HG03139 (cell line): ENCODE results near the gene NOL3.
A peak's percentile ranks its signal among the peaks of the same experiment; 100 is the strongest.

Experiments used
- ATAC-seq: cut with Tn5 transposase; IDR thresholded peaks from one replicate; pipeline ENCODE4 v1.9.1; 2021; ENCODE audit not compliant: unreplicated experiment

NOL3 gene

DNA sequence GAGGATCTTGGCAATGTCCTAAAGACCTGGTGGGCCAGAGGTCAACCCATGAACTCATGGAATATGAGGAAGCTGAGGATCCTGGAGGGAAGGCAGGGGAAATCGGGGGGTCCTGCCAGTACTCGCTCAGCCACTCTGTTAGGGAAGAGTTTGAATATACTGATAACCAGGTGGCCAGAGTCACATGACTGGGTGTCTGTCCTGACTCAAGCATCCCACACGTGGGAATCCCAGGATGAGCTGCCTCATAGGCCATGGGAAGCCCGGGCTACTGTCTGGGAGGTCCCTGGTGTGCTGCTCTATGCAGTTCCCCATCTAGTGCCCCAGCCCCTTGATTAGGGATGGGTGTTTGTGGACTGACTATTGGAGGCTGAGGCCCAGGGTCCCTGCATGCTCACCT is 18.0 kb downstream of the NOL3 start:
- no peak for ATAC-seq

DNA sequence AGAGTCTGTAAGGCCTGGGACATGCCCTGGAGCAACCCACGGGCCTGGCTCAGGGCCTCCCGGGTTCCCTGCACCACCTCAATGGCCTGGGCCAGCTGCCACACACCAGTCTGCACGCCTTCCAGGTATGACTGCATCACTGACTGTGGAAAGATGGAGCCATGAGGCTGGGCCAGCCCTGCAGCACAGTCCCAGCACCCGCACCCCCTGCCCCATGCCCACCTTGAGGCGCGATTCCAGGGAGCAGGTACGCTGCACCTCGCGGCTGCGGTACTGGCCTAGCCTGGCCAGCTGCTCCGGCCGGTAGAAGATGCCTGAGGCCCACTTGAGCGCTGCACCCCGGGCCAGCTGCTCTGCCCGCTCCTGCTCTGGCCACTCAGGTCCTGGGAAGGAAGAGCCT is 18.5 kb downstream of the NOL3 start:
- no peak for ATAC-seq

DNA sequence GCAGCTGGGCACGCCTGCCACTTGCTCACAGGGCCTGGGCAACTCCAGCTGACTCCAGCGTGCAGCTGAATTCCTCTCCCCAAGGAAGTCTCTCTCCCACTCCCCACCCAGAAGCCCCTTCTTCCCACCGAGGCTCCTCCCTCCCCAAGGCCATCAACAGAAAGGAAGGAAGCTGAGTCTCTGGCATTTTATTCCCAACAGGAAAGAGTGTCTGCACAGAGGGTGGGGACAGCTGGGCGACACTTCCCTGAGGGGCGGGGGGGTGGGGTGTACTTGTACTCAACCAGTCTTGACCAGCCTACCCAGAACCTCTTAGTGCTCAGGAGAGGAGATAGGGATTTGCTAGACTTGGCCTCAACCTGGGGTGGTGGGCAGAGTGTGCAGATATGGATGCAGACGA is 19.7 kb downstream of the NOL3 start, which contains the start of gene EXOC3L1:
Gene EXOC3L1, minus strand, starts transcription at position 96 of the 400 bp plus-strand sequence. CDS start 460 bp downstream, outside the sequence.
- ATAC-seq, result no peak

DNA sequence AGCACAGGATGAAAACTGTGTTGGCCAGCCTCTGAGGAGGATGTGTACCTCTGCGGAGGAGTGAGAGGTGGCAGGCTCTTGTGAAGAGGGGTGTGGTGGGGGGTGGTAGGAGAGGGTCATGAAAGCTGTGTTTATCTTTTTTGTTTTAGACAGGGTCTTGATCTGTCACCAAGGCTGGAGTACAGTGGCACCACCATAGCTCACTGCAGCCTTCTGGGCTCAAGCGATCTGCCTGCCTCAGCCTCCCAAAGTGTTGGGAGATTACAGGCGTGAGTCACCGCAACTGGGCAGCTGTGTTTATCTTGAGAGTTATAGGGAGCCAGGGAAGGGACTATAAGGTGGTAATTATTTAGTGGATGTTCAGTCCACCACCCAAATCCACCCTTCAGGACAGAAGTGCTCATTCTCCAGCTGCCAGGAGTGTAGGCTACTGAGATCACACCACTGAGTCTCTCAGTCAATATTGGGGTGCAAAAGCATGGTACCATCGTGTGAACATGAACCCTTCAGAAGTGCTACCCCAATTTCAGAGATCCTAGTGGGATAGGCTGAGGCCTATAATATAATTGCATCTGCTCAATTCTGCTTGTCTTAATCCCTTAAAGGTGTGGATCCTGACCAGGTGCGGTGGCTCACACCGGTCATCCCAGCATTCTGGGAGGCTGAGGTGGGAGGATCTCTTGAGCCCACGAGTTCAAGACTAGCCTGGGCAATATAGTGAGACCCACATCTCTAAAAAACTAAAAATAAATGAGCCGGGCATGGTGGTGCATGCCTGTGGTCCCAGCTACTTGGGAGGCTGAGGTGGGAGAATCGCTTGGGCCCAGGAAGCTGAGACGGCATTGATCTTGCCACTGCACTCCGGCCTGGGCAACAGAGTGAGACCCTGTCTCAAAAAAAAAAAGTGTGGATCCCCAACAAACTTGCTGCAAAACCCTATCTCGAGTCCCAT is 20.4 kb downstream of the NOL3 start:
- ATAC-seq, result no peak

DNA sequence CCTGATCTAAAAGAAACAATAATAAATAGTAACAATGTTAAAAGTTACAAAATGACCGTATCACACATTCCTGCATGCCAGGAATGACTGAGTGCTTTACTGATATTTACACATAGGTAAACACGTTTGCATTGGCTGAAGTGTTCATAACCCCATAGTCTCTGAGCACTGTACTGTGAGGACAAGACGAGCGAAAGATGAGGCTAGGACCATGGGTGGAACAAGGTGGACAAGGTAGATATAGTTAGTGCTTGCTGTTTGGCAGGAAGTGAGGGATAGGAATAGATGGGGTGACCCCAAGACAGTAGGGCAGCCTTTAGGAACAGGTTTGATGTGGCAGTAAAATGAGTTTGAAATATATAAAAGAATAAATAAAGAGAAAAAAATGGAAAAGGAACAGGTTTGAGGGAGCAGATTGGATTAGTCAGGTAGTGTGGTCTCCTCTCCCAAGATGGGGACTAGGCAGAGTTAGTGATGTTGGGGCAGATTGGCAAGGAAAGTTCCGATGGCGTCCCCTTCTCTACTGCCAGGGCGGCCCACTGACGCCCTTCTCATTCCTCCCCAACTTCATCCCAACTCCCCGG is 21.2 kb downstream of the NOL3 start:
- ATAC-seq, result no peak

DNA sequence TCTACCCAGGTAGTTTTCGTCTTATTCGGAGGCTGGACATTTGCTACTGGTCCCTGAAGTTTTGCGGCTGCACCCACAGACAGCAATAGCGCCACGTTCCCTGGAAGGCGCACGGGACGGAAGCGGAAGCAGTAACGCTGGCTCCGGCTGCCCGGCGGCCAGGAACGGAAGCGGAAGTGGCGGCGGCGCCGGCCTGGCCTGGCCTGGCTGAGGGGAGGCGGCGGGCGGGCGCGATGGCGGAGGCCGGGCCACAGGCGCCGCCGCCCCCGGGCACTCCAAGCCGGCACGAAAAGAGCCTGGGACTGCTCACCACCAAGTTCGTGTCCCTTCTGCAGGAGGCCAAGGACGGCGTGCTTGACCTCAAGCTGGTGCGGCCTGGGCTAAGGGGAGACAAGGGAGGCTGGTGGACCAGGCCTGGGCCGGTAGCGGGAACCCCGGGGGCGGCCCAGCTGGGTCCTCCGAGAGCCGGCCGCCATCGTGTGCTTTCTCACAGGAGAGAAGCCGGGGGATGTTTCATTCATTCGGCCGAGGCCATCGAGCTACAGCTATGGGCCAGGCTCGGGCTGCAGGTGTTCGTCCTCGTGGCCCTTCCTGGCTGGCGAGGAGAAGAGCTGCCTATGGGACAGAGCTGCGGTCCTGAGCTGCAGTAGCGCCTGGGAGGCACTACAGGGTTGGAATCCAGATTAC is 21.8 kb downstream of the NOL3 start, which contains the start of gene E2F4:
Gene E2F4, plus strand, starts transcription at position 161 of the 687 bp plus-strand sequence. Its CDS starts 73 bp downstream, at position 234.
- ATAC-seq, result peak; percentile 80

DNA sequence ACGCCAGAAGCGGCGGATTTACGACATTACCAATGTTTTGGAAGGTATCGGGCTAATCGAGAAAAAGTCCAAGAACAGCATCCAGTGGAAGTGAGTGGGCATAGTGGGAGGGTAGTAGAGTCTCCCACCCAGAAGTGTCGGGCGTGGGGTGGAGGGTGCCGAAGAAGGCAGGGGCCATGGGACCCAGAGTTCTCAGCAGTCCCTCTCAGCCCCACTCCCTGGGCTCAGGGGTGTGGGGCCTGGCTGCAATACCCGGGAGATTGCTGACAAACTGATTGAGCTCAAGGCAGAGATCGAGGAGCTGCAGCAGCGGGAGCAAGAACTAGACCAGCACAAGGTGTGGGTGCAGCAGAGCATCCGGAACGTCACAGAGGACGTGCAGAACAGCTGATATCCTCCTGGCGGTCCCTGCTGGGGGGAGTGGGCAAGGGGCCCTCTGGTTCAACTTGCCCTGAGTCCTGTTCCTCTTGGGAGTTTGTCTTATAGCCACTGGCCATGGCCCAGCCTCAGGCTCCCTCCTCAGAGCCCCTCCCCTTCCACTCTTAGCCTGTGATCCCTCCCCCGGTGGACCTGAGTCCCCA is 22.5 kb downstream of the NOL3 start:
- no peak for ATAC-seq

DNA sequence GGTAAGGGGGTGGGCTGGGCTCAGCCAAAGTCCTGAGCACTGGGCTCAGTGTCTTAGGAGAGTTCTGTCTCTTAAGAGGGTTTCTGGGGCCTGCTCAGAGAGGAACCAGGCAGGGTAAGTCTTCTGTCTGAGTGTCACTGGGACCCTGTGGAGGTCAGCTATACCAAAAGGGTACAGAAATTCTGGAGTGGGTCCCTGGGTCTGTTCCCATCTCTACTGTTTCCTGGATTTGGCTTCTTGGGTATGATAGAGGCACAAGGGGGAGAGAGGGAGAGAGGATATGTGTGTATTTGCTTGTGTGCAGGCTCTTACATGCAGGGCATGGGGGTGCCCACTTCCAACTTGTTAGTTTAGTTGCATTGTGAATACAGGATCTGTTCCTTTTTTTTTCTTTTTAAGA is 23.2 kb downstream of the NOL3 start:
- ATAC-seq, result no peak

DNA sequence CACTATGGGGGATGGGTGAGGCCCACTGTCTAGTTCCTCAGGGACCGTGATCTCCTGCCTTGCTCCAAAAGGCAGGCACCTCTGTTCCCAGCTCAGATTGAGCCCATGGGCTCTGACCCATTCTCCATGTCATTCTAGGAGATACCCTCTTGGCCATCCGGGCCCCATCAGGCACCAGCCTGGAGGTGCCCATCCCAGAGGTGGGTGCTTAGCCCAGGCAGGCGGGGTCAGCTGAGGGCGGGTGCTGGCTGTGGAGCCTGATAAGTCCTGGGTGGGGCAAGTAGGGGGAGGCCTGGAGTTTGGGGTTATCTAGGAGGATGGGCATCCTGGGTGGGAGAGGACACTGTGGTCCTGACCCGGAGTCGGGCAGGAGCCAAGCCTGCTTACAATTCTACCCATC is 23.9 kb downstream of the NOL3 start:
- no peak for ATAC-seq

DNA sequence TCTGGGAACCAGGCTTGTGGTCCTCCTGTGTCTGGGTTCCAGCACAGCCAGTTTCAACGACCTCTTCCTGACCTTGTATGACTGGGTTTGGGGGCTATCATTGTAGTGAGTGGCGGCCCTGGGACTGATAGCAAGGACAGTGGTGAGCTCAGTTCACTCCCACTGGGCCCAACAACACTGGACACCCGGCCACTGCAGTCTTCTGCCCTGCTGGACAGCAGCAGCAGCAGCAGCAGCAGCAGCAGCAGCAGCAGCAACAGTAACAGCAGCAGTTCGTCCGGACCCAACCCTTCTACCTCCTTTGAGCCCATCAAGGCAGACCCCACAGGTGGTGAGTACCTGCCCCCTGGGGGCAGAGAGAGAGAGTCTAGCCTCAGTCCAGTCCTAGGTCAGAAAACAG is 25.3 kb downstream of the NOL3 start:
- no peak for ATAC-seq

DNA sequence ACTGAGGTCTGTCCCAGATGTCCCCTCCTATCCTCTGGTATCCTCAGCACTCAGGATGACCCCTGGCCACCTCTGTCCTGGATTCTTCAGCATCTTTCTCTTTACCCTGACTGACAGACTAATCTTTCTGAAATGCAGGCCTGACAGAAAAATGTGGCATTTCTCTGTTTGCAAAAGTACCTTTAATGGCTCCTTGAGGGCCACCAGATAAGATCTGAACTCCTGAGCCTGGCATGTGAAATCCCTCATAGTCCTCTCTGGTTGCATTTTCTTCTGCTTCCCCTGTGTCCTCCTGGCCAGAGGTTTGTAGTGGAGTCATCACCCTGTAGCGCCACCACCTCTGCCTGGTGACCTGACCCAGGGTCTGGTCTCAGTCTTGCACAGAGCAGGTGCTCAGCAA is 26.5 kb downstream of the NOL3 start:
- no peak for ATAC-seq

DNA sequence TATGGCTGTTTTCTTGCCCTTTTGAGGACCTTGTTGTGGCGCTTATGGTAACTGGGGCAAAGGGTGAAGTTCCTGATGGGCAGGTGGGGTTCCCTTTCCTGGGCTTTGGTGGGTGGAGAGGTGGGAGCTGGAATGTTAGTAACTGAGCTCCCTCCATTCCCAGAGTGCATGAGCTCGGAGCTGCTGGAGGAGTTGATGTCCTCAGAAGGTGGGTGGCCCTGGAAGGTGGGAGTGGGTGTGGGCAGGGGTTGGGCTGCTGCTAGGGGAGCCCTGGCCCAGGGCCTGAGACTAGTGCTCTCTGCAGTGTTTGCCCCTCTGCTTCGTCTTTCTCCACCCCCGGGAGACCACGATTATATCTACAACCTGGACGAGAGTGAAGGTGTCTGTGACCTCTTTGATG is 27.4 kb downstream of the NOL3 start:
- ATAC-seq, result no peak

DNA sequence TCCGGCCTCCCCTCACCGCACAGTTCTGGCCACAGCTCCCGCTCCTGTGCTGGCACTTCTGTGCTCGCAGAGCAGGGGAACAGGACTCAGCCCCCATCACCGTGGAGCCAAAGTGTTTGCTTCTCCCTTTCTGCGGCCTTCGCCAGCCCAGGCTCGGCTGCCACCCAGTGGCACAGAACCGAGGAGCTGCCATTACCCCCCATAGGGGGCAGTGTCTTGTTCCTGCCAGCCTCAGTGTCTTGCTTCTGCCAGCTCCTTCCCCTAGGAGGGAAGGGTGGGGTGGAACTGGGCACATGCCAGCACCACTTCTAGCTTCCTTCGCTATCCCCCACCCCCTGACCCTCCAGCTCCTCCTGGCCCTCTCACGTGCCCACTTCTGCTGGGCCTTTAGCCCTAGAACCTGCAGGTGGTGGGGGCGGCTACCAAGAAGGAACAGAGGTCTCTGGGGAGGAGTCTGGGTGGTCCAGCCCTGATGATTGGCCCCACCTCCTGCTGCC is 27.9 kb downstream of the NOL3 start:
- ATAC-seq, result no peak

DNA sequence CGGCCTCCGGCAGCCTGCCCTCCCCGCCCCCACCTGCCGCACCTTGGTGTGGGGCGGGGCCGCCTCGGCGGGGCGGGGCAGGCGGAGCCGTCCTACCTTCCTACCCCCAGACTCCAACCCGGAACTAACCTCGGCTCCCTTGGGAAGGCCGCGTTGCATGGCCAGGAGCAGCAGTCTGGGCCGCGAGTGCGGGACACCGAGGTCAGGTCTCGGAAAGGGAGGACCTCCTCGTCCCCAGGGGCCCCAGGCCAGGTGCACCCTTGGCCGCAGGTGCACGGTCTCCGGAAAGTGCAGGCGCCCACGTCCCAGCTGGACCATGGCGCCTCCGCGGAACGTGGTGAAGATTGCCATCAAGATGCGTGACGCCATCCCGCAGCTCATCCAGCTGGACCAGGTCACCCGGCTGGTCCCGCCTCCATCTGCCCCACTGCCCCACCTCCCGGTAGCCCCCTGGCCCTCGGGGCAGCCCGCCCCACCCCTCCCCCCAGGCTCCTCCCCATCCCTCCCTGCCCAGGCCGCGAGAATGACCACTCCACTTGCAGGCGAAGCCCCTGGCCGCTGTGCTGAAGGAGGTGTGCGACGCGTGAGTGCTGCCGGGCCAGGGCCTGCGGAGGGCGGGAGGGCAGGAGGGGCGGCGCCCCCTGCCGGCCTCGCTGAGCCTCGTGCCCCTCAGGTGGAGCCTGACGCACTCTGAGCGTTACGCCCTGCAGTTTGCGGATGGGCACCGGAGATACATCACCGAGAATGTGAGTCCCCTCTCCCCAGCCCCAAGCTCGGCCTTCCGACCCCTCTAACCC is 28.9 kb downstream of the NOL3 start, which contains the start of gene ELMO3:
Gene ELMO3, plus strand, starts transcription at position 121 of the 797 bp plus-strand sequence. Its CDS starts 196 bp downstream, at position 317.
- ATAC-seq, result no peak

DNA sequence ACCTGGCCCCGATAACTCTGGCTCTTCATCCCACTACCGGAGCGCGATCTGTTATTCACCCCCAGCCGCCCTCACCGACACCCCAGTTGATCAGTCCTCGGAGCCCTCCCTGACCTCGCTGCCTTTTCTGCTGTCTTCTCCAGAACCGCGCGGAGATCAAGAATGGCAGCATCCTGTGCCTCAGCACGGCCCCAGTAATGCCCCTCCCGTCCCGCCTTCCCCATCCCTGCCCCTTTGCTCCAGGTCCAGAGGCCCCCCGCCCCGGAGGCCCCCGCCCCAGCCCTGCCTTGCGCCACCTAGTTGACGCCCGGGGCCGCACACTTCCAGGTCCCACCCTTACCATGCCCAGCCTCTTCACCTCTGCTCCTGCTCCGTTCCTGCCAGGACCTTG is 29.5 kb downstream of the NOL3 start:
- ATAC-seq, result no peak

DNA sequence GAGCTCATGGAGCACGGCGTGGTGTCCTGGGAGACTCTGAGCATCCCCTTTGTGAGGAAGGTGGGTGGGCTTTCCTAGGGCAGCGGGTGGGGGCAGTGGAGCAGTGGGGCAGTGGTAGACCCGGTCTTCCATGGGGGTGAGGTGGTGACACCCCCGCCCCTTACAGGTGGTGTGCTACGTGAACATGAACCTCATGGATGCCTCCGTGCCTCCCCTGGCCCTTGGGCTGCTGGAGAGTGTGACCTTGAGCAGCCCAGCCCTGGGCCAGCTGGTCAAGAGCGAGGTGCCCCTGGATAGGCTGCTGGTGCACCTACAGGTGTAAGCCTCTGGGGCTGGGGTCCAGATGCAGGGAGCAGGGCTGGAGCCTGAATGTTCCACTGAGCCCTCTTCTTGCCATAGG is 30.2 kb downstream of the NOL3 start:
- no peak for ATAC-seq

DNA sequence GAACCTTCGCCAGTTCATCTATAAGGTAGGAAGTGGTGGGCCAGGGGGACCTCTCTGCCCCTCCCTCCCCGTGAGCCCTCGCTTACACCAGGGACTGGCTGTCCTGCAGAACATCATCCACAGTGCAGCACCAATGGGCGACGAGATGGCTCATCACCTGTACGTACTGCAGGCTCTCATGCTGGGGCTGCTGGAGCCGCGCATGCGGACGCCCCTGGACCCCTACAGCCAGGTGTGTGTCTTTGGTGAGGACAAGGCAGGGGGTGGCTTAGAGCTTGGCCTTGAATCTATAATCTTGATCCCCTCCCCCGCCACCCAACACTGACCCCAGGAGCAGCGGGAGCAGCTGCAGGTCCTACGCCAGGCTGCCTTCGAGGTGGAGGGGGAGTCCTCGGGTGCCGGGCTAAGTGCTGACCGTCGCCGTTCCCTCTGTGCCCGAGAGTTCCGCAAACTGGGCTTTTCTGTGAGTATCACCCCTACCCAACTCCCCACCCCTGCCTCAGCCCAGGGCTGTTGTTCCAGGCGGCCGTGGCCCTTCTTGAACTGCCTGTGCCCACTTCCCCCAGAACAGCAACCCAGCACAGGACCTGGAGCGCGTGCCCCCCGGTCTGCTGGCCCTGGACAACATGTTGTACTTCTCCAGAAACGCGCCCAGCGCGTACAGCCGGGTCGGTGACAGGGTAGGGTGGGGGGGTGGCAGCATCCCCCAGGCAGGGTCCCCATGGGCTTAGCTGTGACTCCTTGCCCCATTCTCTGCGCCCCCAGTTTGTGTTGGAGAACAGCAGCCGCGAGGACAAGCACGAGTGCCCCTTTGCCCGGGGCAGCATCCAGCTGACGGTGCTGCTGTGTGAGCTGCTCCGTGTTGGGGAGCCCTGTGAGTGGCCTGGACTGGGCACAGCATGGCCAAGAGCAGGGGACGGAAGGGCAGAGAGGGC is 31.3 kb downstream of the NOL3 start:
- no peak for ATAC-seq

DNA sequence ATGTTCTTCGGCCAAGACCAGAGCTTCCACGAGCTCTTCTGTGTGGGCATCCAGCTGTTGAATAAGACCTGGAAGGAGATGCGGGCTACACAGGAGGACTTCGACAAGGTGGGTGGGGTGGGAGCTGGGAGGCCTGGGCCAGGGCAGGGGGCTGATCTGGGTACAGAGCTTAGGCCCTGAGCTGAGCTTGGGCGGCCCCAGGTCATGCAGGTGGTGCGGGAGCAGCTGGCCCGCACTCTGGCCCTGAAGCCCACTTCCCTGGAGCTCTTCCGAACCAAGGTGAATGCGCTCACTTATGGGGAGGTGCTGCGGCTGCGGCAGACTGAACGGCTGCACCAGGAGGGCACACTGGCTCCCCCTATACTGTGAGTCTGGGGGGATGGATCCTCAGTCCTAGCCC is 32.1 kb downstream of the NOL3 start:
- ATAC-seq, result no peak

DNA sequence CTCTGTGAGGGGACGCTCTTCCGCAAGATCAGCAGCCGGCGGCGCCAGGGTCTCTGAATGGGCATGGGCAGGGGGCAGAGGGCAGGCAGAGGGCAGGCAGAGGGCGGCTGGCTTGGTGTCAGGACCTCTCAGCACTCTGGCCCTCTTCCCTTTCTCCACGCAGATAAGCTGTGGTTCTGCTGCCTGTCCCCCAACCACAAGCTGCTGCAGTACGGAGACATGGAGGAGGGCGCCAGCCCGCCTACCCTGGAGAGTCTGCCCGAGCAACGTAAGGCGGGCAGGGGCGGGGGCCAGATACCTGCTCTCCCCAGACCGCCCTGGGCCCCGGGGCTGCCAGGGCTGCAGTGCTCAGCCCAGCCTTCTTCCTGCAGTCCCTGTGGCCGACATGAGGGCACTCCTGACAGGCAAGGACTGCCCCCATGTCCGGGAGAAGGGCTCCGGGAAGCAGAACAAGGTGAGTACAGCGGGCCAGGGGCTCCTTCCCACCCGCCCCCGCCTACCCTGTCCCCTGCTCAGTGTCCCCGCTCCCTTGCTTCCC is 32.7 kb downstream of the NOL3 start:
- no peak for ATAC-seq
